A549 treated with CORT108297 at 1 μM for 4 hours (cell line): ENCODE results near the gene TEX14. TPM values are rescaled to one million over a fixed set of nuclear protein-coding genes. Genes with fewer than 3 reads are reported as not detected.

Experiments used
- total RNA-seq: library from RNA; stranded (reverse); fragments of 200-300 nt; extraction: Qiagen RNA extraction; gene quantifications from 5 replicates; pipeline ENCODE4 v1.2.3, GENCODE V29; 2022

The TEX14 gene
- total RNA-seq, result 0.07 to 0.16 TPM (median 0.15 TPM) in 5 replicates

GRCh38 chr17:58691701-58692238 is at the start of gene TEX14:
Gene TEX14, minus strand, starts transcription at chr17:58692045. Its CDS starts 40,044 bp downstream, at chr17:58652001.

GRCh38 chr17:58692239-58693055 is 602 bp upstream of the TEX14 start, which contains the start of gene RAD51C:
Gene RAD51C, plus strand, starts transcription at chr17:58692602. Its CDS starts 42 bp downstream, at chr17:58692644.

GRCh38 chr17:58513965-58514769 is 177.7 kb downstream of the TEX14 start, which contains the start of gene MTMR4:
Gene MTMR4, minus strand, starts transcription at chr17:58514638. Its CDS starts 231 bp downstream, at chr17:58514407.

Other genes with a start within 250 kb of the TEX14 start
- gene HSF5, start 203.6 kb downstream of the TEX14 start, total RNA-seq, result not detected in 5 replicates
- gene MTMR4, start 177.4 kb downstream of the TEX14 start, total RNA-seq, result 6.0 to 10.4 TPM (median 9.1 TPM) in 5 replicates
- gene RAD51C, start 557 bp upstream of the TEX14 start, total RNA-seq, result 54.5 to 61.5 TPM (median 57.5 TPM) in 5 replicates
- 0.06 to 0.08 TPM (median 0.07 TPM) in 5 replicates for gene PPM1E, start 63.8 kb upstream of the TEX14 start, total RNA-seq